Mononuclear cell (primary cell): Measurements from ENCODE around the gene TFDP1. TPM values are rescaled to one million over a fixed set of nuclear protein-coding genes. Genes with fewer than 3 reads are reported as not detected.

Experiments used
- H3K27me3 ChIP-seq: 2 replicates; pipeline ENCODE4 v1.6.0; 2011; ENCODE audit warnings: low read length, control low read depth; ENCODE audit not compliant: insufficient read depth
- H3K4me1 ChIP-seq: 2 replicates; pipeline ENCODE4 v1.5.1; 2011; ENCODE audit warnings: mild to moderate bottlenecking, low read length, control low read depth; ENCODE audit not compliant: insufficient read depth
- H3K4me3 ChIP-seq: 2 replicates; pipeline ENCODE4 v1.5.1; 2011; ENCODE audit warnings: mild to moderate bottlenecking, low read length, moderate library complexity
- H3K9me3 ChIP-seq: 2 replicates; pipeline ENCODE4 v1.5.1; 2011; ENCODE audit warnings: low read depth, mild to moderate bottlenecking, control low read depth, low read length
- total RNA-seq: library from RNA; depleted of rRNA; stranded (reverse); fragments of >200 nt; gene quantifications from one replicate; pipeline ENCODE4 v1.2.3, GENCODE V29; 2012

The TFDP1 gene
- total RNA-seq, 1 donor, result 20.3 TPM

DNA sequence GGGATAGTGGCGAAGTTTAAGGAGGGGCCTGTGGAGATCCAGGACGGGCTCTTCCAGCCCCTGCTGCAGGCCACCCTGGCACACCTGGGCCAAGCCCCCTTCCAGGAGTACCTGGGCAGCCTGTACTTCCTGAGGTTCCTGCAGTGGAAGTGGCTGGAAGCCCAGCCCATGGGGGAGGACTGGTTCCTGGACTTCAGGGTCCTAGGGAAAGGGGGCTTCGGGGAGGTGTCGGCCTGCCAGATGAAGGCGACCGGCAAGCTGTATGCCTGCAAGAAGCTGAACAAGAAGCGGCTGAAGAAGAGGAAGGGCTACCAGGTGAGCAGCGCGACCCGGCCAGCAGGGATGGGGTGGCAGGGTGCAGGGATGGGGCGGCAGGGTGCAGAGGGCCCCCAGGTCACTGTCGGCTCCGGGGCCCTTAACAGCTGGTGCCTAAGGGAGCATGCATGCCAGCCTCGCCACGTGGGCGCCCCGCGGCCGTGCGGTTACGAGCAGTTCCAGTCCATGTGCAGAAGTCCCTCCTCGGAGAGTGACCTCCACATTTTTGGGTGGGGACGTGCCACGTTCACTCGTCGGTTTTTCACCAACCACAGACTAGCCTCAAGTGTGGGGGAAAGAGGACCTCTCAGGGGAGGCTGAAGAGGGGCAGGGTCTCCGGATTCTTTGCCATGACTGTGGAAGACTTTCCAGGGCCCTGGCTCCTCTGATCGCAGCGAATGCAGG lies 83.4 kb downstream of the TFDP1 start:
- Histone ChIP-seq H3K4me1 (no peaks in the 10 kb centered on the region), H3K4me3 (no peak overlapping the region), H3K9me3 (no peaks in the 10 kb centered on the region), H3K27me3 (no peaks in the 10 kb centered on the region)

- Histone ChIP-seq H3K4me3 (no peak overlapping the region), H3K27me3 (no peaks in the 10 kb centered on the region), H3K9me3 (no peaks in the 10 kb centered on the region)
Observed at GRCh38 chr13:113668491-113668971, 84.0 kb downstream of the TFDP1 start.

DNA sequence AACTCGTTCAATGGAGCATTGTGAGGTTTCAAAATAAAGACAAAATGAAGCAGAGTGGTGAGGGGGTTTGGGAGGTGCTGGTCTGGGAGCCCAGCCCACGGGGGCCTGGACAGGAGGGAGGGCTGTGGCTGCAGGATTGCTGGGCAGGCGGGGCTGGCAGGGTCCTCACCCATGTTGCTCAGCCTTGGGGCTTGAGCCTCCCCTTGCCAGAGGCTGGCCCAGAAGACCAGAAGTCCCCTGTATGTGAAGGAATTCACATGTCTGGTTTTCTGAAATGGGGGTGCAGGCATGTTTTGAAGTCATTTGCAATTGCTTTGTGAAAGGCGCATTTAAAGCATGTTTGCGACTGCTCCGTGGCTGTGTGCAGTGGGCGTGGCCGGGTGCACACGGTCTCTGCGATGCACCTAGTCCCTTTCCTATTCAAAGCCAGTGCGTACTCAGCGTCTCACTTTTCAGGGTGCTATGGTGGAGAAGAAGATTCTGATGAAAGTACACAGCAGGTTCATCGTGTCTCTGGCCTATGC lies 84.7 kb downstream of the TFDP1 start:
- Histone ChIP-seq H3K4me3 (no peak overlapping the region), H3K4me1 (no peaks in the 10 kb centered on the region), H3K9me3 (no peaks in the 10 kb centered on the region), H3K27me3 (no peaks in the 10 kb centered on the region)

More at GRCh38 chr13:113668491-113668971, 84.0 kb downstream of the TFDP1 start:
- no peaks in the 10 kb centered on the region for H3K4me1 ChIP-seq

GRCh38 chr13:113669755-113670341 lies 85.3 kb downstream of the TFDP1 start:
- Histone ChIP-seq H3K4me1 (no peaks in the 10 kb centered on the region), H3K9me3 (no peaks in the 10 kb centered on the region), H3K4me3 (no peak overlapping the region), H3K27me3 (no peaks in the 10 kb centered on the region)

- Histone ChIP-seq H3K4me1 (no peaks in the 10 kb centered on the region), H3K9me3 (no peaks in the 10 kb centered on the region), H3K4me3 (no peak overlapping the region), H3K27me3 (no peaks in the 10 kb centered on the region)
Observed at GRCh38 chr13:113670541-113670940, 86.0 kb downstream of the TFDP1 start.

- no peaks in the 10 kb centered on the region for H3K9me3 ChIP-seq
Observed at GRCh38 chr13:113671066-113672001, 86.8 kb downstream of the TFDP1 start.

DNA sequence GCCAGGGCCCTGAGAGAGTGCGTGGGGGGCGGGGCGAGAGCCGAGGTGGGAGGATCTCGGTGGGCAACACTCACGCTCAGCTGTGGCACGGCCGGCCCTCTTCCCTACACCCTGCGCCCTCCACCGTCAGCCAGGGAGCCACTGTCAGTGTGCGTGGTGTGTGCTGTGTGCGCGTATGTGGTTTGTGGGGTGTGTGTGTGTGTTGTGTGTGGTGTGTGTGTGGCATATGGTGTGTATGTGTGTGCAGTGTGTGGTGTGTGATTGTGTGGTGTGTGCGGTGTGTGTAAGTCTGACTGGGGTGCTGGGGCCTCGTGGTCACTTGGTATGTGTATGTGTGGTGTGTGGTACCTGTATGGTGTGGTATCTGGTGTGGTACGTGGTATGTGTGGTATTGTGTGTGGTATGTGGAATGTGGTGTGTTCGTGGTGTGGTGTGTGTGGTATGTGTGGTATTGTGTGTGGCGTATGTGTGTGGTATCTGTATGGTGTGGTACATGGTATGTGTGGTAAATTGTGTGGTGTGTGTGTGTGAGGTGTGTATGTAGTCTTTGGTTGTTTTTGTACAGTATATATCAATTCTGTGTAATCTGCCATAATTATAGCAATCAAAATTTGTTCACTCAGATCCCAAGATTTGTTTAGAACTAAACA lies 87.6 kb downstream of the TFDP1 start:
- Histone ChIP-seq H3K4me3 (no peak overlapping the region), H3K9me3 (no peaks in the 10 kb centered on the region), H3K27me3 (no peaks in the 10 kb centered on the region), H3K4me1 (no peaks in the 10 kb centered on the region)

More at GRCh38 chr13:113671066-113672001, 86.8 kb downstream of the TFDP1 start:
- Histone ChIP-seq H3K4me3 (no peak overlapping the region), H3K27me3 (no peaks in the 10 kb centered on the region), H3K4me1 (no peaks in the 10 kb centered on the region)

Other genes starting within 250 kb of the TFDP1 start
- gene GRTP1, start 220.6 kb upstream of the TFDP1 start, total RNA-seq, result 1.3 TPM
- gene ADPRHL1, start 131.3 kb upstream of the TFDP1 start, total RNA-seq, result 0.52 TPM
- 6.2 TPM for gene DCUN1D2, start 94.0 kb upstream of the TFDP1 start, total RNA-seq
- gene ATP4B, start 73.4 kb downstream of the TFDP1 start, total RNA-seq, result not detected
- gene GRK1, start 82.5 kb downstream of the TFDP1 start, total RNA-seq, result not detected
- gene TMEM255B, start 174.5 kb downstream of the TFDP1 start, total RNA-seq, result 0.84 TPM